COLO829 (cell line): ENCODE results near the gene DBT.
"Not testable (repeated sequence)": the region's sequence is repeated elsewhere in the genome, so short reads cannot be mapped to it uniquely, and the experiment has no call there.

Experiments used
- DNase-seq: peaks from one replicate; pipeline ENCODE4 v3.0.0; 2012; ENCODE audit warnings: low spot score

Gene DBT

DNA sequence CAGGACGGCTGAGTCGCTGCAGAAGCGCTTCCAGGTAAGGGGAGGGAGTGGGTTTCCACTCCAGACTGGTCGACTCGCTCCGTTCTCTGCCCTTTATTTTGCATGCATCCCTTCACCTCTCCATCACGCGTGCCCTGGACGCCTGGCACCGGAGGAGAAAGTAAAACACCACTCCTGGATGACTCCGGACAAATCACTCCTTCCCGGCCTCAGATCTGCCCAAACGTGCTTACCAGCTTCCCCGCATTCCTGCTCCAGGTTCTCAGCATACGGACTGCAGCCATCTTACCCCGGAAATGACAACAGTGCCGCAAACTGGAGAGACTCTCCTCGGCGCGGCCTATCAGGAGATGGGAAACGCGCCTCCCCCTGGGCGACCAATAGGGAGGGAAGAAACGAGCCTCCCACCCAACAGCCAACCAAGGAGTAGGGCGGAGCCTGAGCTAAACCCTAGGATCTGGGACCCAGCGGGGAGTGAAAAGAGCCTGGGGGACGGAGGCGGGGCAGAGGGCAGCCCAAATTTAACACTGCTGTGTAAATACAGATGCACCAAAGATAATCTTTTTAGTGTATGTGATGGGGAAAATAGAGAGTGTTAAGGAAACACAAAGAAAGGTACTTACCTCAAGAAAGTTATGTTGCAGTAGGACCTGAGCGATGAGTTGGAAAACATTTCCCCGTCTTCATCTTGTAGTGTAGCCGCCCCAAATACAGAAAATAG is at the start of gene DBT:
TSS of gene DBT (minus strand) at position 298 of the 721 bp plus-strand sequence. CDS start at position 284, 14 bp downstream.
- peak; percentile 93 for DNase-seq

- no peak for DNase-seq
Observed at GRCh38 chr1:100298512-100298911, 48.9 kb upstream of the DBT start.

- not testable (repeated sequence) for DNase-seq
Observed at GRCh38 chr1:100296997-100297396, 47.4 kb upstream of the DBT start.

DNA sequence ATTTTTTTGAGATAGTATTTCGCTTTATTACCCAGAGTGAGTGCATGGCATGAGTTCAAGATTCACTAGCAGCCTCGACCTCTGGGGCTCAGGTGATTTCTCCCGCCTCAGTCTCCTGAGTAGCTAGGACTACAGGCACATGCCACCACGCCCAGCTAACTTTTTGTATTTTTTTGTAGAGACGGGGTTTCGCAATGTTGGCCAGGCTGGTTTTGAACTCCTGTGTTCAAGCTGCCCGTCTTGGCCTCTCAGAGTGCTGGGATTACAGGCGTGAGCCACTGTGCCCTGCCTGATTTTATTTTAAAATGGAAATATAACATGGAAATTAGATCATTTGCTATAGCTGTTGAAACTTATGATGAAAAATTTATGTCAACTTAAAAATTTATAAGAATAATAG is 46.5 kb upstream of the DBT start:
- DNase-seq: no peak

- DNase-seq: no peak
Observed at GRCh38 chr1:100292711-100293110, 43.1 kb upstream of the DBT start.

DNA sequence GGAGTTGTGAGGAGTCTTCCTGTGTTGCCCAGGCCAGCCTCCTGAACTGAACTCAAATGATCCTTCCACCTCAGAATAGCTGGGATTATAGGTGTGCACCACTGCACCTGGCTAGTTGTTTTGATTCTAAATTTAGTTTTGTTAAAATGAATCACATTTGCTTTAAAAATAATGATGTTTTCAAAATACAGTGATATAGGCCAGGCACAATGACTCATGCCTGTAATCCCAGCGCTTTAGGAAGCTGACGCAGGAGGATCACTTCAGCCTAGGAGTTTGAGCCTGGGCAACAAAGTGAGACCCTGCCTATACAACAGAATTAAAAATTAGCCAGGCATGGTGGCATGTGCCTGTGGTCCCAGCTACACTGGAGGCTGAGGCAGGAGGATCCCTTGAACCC is 40.7 kb upstream of the DBT start:
- no peak for DNase-seq

DNA sequence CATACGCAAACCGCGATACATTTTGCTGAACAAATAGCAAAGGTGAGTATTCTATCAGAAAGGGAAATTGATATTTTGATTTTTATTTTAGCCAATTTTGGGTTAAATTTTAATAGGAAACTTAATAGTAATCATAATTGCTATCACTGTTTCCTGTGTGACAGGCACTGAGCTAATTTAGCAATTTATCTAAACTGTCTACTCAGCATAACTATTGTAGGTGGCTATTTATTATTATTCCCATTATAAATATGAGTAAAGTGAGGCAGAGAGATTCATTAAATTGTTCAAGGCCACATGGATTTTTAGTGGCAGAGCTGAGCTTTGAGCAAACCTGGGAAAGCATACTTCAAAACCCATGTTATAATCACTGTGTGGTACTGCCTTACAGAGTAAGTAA is 37.5 kb upstream of the DBT start:
- DNase-seq: no peak

- DNase-seq: no peak
Observed at GRCh38 chr1:100284591-100284990, 35.0 kb upstream of the DBT start.

- DNase-seq: no peak
Observed at GRCh38 chr1:100279954-100280682, 30.5 kb upstream of the DBT start.

GRCh38 chr1:100279358-100279923 is 29.8 kb upstream of the DBT start:
- no peak for DNase-seq

GRCh38 chr1:100277866-100278265 is 28.2 kb upstream of the DBT start:
- no peak for DNase-seq

- DNase-seq: no peak
Observed at GRCh38 chr1:100268202-100268601, 18.6 kb upstream of the DBT start.

DNA sequence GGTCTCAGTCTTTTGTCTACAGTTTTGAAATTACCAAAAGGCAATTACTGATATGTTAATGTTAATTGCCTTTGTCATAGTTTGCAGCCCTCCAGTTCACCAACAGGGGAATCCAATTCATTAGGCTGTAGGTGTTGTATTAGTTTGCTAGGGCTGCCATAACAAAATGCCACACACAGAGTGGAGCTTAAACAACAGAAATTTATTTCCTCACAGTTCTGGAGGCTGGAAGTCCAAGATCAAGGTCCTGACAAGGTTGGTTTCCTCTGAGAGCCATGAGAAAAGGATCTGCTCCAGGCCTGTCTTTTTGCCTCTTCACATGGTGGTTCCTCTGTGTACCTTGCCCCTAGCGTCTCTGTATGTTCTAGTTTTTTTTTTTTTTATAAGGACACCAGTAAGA is 17.6 kb upstream of the DBT start:
- no peak for DNase-seq

- no peak for DNase-seq
Observed at GRCh38 chr1:100266741-100267140, 17.1 kb upstream of the DBT start.

DNA sequence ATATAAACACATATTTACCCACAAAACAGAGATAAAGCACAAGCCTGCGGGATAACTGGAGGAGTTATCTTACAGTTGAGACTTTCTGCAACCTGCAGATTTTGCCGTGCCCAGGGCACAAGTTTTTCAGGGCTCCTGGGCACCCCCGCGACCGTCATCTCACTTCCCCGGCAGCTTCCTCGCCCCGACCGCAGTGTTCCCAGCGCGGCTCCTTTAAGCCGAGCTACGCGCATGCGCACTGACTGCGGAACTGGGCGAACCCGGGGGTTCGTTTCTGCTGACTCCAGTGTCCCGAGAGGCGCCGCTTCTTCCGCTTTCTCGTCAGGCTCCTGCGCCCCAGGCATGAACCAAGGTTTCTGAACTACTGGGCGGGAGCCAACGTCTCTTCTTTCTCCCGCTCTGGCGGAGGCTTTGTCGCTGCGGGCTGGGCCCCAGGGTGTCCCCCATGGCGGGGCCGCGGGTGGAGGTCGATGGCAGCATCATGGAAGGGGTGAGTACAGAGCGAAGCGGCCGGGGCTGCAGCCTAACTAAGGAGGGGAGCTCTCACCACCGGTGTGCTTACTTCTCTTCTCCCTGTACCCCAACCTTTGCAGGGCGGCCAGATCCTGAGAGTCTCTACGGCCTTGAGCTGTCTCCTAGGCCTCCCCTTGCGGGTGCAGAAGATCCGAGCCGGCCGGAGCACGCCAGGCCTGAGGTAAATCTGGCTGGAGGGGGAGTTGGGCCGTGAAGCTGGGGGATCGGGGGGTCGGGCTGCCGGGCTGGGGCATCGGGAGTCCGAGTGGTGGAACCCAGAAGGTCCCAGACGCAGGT is 16.5 kb upstream of the DBT start, which contains the start of gene RTCA:
TSS of gene RTCA (plus strand) at position 286 of the 810 bp plus-strand sequence. CDS start at position 446, 160 bp downstream.
- DNase-seq: peak; percentile 78

DNA sequence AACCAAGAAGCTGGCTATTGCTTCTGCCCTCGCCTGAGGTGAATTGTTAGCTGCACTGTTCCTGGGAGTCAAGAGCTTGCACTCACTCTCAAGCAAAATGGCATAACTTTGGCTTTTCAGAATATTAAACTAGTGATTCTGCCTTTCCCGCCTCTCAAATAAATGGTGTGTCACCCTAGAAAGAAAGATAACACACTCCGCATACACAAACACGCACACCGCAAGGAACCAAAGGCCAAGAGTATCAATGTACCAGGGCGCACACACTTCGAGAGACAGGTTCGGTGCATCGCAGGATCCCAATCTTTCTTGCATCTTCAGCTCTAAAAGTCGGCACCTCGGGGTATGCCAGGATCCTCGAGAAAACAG is 15.9 kb upstream of the DBT start:
- no peak for DNase-seq

DNA sequence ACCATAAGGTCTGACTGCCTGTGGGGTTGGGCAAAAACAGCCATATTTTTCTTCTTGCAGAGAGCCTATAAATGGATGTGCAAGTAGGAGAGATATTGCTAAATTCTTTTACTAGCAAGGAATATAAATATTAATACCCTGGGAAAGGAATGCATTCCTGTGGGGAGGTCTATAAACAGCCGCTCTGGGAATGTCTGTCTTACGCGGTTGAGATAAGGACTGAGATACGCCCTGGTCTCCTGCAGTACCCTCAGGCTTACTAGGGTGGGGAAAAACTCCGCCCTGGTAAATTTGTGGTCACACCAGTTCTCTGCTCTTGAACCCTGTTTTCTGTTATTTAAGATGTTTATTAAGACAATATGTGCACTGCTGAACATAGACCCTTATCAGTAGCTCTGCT is 14.4 kb upstream of the DBT start:
- not testable (repeated sequence) for DNase-seq

DNA sequence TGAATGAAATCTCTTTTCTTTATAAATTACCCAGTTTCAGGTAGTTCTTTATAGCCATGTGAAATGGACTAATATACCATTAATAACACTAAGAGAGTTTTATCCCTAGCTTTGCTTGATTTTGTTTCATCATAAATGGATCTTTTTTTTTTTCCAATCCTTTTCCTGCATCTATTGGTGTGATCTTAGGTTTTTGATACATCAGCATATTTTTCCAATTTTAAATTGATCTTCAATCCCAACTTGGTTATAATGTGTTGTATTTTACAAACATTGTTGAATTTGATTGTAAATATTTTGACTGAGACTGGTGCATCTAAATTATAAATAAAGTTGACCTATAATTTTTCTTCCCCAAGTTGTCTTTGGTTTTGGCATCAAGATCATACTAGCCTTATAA is 12.1 kb upstream of the DBT start:
- no peak for DNase-seq

DNA sequence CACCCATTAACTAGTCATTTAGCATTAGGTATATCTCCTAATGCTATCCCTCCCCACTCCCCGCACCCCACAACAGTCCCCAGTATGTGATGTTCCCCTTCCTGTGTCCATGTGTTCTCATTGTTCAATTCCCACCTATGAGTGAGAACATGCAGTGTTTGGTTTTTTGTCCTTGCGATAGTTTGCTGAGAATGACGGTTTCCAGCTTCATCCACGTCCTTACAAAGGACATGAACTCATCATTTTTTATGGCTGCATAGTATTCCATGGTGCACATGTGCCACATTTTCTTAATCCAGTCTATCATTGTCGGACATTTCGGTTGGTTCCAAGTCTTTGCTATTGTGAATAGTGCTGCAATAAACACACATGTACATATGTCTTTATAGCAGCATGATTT is 8.8 kb upstream of the DBT start:
- not testable (repeated sequence) for DNase-seq

- not testable (repeated sequence) for DNase-seq
Observed at GRCh38 chr1:100256273-100256672, 6.6 kb upstream of the DBT start.

- no peak for DNase-seq
Observed at GRCh38 chr1:100253552-100253951, 3.9 kb upstream of the DBT start.

DNA sequence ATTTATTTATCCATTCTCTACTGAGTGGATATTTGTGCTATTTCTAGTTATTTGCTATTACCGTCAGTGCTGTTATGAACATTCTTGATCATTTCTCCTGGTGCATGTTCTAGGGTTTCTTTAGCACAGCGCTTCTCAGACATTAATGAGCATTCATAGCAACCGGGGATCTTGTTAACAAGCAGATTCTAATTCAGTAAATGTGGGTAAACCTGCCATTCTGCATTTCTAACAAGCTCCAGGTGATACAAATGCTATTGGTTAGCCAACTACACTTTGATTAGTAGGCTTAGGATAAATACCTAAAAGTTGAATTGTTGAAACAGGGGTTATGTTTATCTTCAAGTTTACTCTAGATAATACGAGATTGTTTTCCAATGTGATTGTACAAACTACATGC is 3.3 kb upstream of the DBT start:
- DNase-seq: no peak
